HepG2 (cell line): Measurements from ENCODE around the gene ZNF786. TPM values are rescaled to one million over a fixed set of nuclear protein-coding genes. Genes with fewer than 3 reads are reported as not detected.

Experiments
- ASH2L ChIP-seq: fragments of 300-600, 200-600 bp; sonication (generic); IDR thresholded peaks from 2 replicates; pipeline ENCODE4 v1.7.0; 2017; ENCODE audit warnings: low read depth, mild to moderate bottlenecking, moderate library complexity, mixed read lengths, low read length; ENCODE audit not compliant: insufficient read length
- ELF4 ChIP-seq: sonication (generic); formaldehyde crosslinking; IDR thresholded peaks from 2 replicates; pipeline ENCODE4 v1.5.0; 2020; ENCODE audit warnings: missing genetic modification reagents, mild to moderate bottlenecking, moderate library complexity, borderline replicate concordance
- KDM5A ChIP-seq: fragments of 200-600 bp; sonication (generic); IDR thresholded peaks from 2 replicates; pipeline ENCODE4 v1.7.0; 2018; ENCODE audit warnings: antibody characterized with exemption, mild to moderate bottlenecking, low read length, borderline replicate concordance
- POLR2AphosphoS2 ChIP-seq: IDR thresholded peaks from 2 replicates; pipeline ENCODE4 v1.6.1; 2011; ENCODE audit warnings: low read depth, low read length, improper control_type of control experiment
- SP2 ChIP-seq: sonication (generic); formaldehyde crosslinking; IDR thresholded peaks from 2 replicates; pipeline ENCODE4 v1.5.1; 2020; ENCODE audit warnings: mild to moderate bottlenecking, missing genetic modification reagents
- XRCC5 ChIP-seq: fragments of 200-400 bp; formaldehyde crosslinking; optimal IDR thresholded peaks from 2 replicates; pipeline ENCODE3; 2017; ENCODE audit warnings: mild to moderate bottlenecking, low read length
- ZFP36 ChIP-seq: fragments of 150-350 bp; IDR thresholded peaks from 2 replicates; pipeline ENCODE4 v1.6.1; 2018; ENCODE audit warnings: borderline replicate concordance, low read length, low read depth; ENCODE audit not compliant: partially characterized antibody
- ZNF713 ChIP-seq: sonication (generic); formaldehyde crosslinking; IDR thresholded peaks from 2 replicates; pipeline ENCODE4 v1.4.0; 2020; ENCODE audit warnings: mild to moderate bottlenecking, missing genetic modification reagents
- polyA plus RNA-seq, 8 experiments: library from polyadenylated mRNA; depleted of rRNA in 3 of 8; stranded (reverse) in 7 of 8; unstranded in 1 of 8; fragments of >200 nt; fragmentation: Illumina TruSeq in 4 of 8; extraction: Trizol in 4 of 8; gene quantifications; 2 replicates each; pipeline versions ENCODE4 v1.2.1 to v1.2.3, GENCODE V29; 2011 to 2016; ENCODE audit warnings: low read depth in 4 of 8, missing spikeins in 1 of 8, mixed read lengths in 1 of 8; ENCODE audit not compliant: insufficient read depth in 1 of 8
- total RNA-seq, 5 experiments: library from RNA; depleted of rRNA; stranded (reverse); fragments of >200 nt; fragmentation: Illumina TruSeq; extraction: Trizol; gene quantifications; 2 replicates each; pipeline ENCODE4 v1.2.3, GENCODE V29; 2016; ENCODE audit warnings: low read depth in 1 of 5
- TF ChIP-seq, protein P1 (sequence below), 2 experiments: sonication (generic) in 1 of 2; formaldehyde crosslinking in 1 of 2; IDR thresholded peaks; 2 replicates each; pipeline versions ENCODE4 v1.4.0 to v1.6.1; 2016 to 2020; ENCODE audit warnings: borderline replicate concordance in 1 of 2, low read depth in 1 of 2, mild to moderate bottlenecking in 1 of 2, missing genetic modification reagents in 1 of 2
- TF ChIP-seq, protein P2 (sequence below): sonication (generic); formaldehyde crosslinking; IDR thresholded peaks from 2 replicates; pipeline ENCODE4 v1.4.0; 2020; ENCODE audit warnings: missing genetic modification reagents
- TF ChIP-seq, protein P3 (sequence below): sonication (generic); formaldehyde crosslinking; IDR thresholded peaks from 2 replicates; pipeline ENCODE4 v1.9.0; 2021; ENCODE audit warnings: missing genetic modification reagents, mild to moderate bottlenecking, borderline replicate concordance
- TF ChIP-seq, protein P4 (sequence below): sonication (generic); formaldehyde crosslinking; IDR thresholded peaks from 2 replicates; pipeline ENCODE4 v1.8.0; 2022; ENCODE audit warnings: missing genetic modification reagents, mild to moderate bottlenecking, borderline replicate concordance
- TF ChIP-seq, protein P5 (sequence below): sonication (generic); formaldehyde crosslinking; IDR thresholded peaks from 2 replicates; pipeline ENCODE4 v1.4.0; 2020; ENCODE audit warnings: low read depth, missing genetic modification reagents

Gene ZNF786
- total and polyA plus RNA-seq, 2 of the 13 experiments (the other 11 are each of a cell fraction or from before 2014, with no cell fraction given): 2.0 to 4.0 TPM

DNA sequence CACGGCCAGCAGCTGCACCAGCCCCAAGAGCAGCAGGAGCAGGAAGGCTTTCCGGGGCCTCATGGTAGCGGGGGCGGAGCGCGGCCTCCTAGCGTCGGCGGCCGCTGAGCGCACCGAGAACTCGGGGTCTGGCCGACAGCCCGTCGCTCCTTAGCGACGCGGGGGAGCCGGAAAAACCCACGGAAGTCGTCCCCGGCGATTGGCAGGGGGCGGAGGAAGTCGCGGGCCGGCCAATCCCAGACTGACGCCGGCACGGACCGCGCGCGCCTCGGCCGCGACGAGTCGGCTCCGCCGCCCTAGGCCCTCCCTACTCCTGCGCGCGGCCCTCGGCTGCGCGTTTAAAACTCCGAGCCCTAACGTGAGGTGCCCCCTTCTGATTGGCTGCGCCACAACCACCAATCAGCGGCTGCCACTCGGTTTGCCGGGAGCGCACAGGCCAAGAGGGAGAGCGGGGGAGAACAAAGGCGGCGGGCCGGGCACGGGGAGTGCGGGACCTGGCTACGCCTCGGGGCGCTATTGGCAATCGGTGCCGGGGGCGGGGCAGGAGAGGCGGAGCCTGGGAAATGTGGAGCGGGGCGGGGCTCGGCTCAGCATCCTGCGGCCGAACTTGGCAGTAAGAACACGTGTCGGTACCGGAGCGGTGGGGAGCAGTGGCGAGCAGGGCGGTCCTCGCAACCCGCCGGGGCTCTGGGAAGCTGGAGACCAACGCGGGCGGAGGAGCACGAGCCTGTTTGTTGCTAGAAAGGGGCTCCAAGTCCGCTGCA, 62.0 kb downstream of the ZNF786 start, which contains the start of gene PDIA4 (continued):
- peak; percentile 6; the same call in 1 of the 2 replicates for TF ChIP-seq KDM5A
- TF ChIP-seq POLR2AphosphoS2: no peak
- no peak for TF ChIP-seq XRCC5
- no peak for TF ChIP-seq ZNF713 (CRISPR knock-in tag)
- peak; percentile 90 for TF ChIP-seq SP2 (CRISPR knock-in tag)
- TF ChIP-seq ZFP36: no peak
- TF ChIP-seq ELF4 (CRISPR knock-in tag): no peak
- TF ChIP-seq, protein P1, sequence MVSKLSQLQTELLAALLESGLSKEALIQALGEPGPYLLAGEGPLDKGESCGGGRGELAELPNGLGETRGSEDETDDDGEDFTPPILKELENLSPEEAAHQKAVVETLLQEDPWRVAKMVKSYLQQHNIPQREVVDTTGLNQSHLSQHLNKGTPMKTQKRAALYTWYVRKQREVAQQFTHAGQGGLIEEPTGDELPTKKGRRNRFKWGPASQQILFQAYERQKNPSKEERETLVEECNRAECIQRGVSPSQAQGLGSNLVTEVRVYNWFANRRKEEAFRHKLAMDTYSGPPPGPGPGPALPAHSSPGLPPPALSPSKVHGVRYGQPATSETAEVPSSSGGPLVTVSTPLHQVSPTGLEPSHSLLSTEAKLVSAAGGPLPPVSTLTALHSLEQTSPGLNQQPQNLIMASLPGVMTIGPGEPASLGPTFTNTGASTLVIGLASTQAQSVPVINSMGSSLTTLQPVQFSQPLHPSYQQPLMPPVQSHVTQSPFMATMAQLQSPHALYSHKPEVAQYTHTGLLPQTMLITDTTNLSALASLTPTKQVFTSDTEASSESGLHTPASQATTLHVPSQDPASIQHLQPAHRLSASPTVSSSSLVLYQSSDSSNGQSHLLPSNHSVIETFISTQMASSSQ (IDR thresholded peaks at IDR 0.05; ENCODE audit: low read depth): no peak
- TF ChIP-seq, protein P1 (CRISPR knock-in tag; IDR thresholded peaks at IDR 0.05; ENCODE audit: borderline replicate concordance): peak; percentile 59; the same call in 1 of the 2 replicates
- TF ChIP-seq, protein P2, sequence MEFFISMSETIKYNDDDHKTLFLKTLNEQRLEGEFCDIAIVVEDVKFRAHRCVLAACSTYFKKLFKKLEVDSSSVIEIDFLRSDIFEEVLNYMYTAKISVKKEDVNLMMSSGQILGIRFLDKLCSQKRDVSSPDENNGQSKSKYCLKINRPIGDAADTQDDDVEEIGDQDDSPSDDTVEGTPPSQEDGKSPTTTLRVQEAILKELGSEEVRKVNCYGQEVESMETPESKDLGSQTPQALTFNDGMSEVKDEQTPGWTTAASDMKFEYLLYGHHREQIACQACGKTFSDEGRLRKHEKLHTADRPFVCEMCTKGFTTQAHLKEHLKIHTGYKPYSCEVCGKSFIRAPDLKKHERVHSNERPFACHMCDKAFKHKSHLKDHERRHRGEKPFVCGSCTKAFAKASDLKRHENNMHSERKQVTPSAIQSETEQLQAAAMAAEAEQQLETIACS (CRISPR knock-in tag): peak; percentile 48
- peak; percentile 91 for TF ChIP-seq ASH2L
- TF ChIP-seq, protein P3, sequence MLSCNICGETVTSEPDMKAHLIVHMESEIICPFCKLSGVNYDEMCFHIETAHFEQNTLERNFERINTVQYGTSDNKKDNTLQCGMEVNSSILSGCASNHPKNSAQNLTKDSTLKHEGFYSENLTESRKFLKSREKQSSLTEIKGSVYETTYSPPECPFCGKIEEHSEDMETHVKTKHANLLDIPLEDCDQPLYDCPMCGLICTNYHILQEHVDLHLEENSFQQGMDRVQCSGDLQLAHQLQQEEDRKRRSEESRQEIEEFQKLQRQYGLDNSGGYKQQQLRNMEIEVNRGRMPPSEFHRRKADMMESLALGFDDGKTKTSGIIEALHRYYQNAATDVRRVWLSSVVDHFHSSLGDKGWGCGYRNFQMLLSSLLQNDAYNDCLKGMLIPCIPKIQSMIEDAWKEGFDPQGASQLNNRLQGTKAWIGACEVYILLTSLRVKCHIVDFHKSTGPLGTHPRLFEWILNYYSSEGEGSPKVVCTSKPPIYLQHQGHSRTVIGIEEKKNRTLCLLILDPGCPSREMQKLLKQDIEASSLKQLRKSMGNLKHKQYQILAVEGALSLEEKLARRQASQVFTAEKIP: no peak
- TF ChIP-seq, protein P4, sequence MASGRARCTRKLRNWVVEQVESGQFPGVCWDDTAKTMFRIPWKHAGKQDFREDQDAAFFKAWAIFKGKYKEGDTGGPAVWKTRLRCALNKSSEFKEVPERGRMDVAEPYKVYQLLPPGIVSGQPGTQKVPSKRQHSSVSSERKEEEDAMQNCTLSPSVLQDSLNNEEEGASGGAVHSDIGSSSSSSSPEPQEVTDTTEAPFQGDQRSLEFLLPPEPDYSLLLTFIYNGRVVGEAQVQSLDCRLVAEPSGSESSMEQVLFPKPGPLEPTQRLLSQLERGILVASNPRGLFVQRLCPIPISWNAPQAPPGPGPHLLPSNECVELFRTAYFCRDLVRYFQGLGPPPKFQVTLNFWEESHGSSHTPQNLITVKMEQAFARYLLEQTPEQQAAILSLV (CRISPR knock-in tag): peak; percentile 71; the same call in 1 of the 2 replicates
- TF ChIP-seq, protein P5, sequence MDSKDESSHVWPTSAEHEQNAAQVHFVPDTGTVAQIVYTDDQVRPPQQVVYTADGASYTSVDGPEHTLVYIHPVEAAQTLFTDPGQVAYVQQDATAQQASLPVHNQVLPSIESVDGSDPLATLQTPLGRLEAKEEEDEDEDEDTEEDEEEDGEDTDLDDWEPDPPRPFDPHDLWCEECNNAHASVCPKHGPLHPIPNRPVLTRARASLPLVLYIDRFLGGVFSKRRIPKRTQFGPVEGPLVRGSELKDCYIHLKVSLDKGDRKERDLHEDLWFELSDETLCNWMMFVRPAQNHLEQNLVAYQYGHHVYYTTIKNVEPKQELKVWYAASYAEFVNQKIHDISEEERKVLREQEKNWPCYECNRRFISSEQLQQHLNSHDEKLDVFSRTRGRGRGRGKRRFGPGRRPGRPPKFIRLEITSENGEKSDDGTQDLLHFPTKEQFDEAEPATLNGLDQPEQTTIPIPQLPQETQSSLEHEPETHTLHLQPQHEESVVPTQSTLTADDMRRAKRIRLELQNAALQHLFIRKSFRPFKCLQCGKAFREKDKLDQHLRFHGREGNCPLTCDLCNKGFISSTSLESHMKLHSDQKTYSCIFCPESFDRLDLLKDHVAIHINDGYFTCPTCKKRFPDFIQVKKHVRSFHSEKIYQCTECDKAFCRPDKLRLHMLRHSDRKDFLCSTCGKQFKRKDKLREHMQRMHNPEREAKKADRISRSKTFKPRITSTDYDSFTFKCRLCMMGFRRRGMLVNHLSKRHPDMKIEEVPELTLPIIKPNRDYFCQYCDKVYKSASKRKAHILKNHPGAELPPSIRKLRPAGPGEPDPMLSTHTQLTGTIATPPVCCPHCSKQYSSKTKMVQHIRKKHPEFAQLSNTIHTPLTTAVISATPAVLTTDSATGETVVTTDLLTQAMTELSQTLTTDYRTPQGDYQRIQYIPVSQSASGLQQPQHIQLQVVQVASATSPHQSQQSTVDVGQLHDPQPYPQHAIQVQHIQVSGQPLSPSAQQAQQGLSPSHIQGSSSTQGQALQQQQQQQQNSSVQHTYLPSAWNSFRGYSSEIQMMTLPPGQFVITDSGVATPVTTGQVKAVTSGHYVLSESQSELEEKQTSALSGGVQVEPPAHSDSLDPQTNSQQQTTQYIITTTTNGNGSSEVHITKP (CRISPR knock-in tag): no peak; the same call in 1 of the 2 replicates
